ENCODE measurements around the gene ACTRT2. TPM values are rescaled to one million over a fixed set of nuclear protein-coding genes. Genes with fewer than 3 reads are reported as not detected.

Gene ACTRT2
- total and polyA plus RNA-seq, 8 donors, result not detected

GRCh38 chr1:2980073-2980791 is 41.0 kb upstream of the ACTRT2 start:
- Histone ChIP-seq H3K27me3 (peaks cover 0 to 38% (median 0%) of the 10 kb centered on the region in 3 donors), H3K9me3 (no peaks in the 10 kb centered on the region), H3K4me3 (no peak overlapping the region), H3K27ac (no peak overlapping the region), H3K36me3 (no peaks in the 10 kb centered on the region), H3K4me1 (peaks cover 0 to 5% (median 0%) of the 10 kb centered on the region in 4 donors)
- TF ChIP-seq POLR2AphosphoS5 (IDR thresholded peaks at IDR 0.05) (no peak), EP300 (IDR thresholded peaks at IDR 0.05) (no peak), POLR2A (IDR thresholded peaks at IDR 0.05) (no peak), CTCF (IDR thresholded peaks at IDR 0.05) (no peak)
- intact Hi-C loops (cut with DNase I; ENCODE audit: low total_unique reads), result no loop called here
- 60 to 70% (median 67%) methylated on average over 22 to 25 of the region's 25 CpGs for WGBS, 5 donors
- no peak for DNase-seq

- Histone ChIP-seq H3K4me1 (no peaks in the 10 kb centered on the region), H3K36me3 (no peaks in the 10 kb centered on the region), H3K27ac (no peak overlapping the region), H3K27me3 (peaks cover 0 to 33% (median 0%) of the 10 kb centered on the region in 3 donors), H3K9me3 (no peaks in the 10 kb centered on the region), H3K4me3 (no peak overlapping the region)
- intact Hi-C loops (cut with DNase I; ENCODE audit: low total_unique reads), result no loop called here
- no peak for DNase-seq
- TF ChIP-seq POLR2AphosphoS5 (IDR thresholded peaks at IDR 0.05), result no peak
- TF ChIP-seq POLR2A (IDR thresholded peaks at IDR 0.05), result no peak
- no peak for TF ChIP-seq CTCF (IDR thresholded peaks at IDR 0.05)
- no peak for TF ChIP-seq EP300 (IDR thresholded peaks at IDR 0.05)
- 37 to 76% (median 52%) methylated on average over 10 to 12 of the region's 12 CpGs for WGBS, 5 donors
Observed at GRCh38 chr1:2980849-2981248, 40.4 kb upstream of the ACTRT2 start.

GRCh38 chr1:2981388-2981787 is 39.9 kb upstream of the ACTRT2 start:
- H3K27ac ChIP-seq, result no peak overlapping the region
- WGBS, 5 donors, result 56 to 69% (median 61%) methylated on average over 7 of the region's 7 CpGs
- TF ChIP-seq EP300 (IDR thresholded peaks at IDR 0.05) (no peak), POLR2A (IDR thresholded peaks at IDR 0.05) (no peak), POLR2AphosphoS5 (IDR thresholded peaks at IDR 0.05) (no peak), CTCF (IDR thresholded peaks at IDR 0.05) (no peak)
- H3K36me3 ChIP-seq, result no peaks in the 10 kb centered on the region
- H3K27me3 ChIP-seq, result peaks cover 0 to 33% (median 0%) of the 10 kb centered on the region in 3 donors
- H3K4me1 ChIP-seq, result no peaks in the 10 kb centered on the region
- no peaks in the 10 kb centered on the region for H3K9me3 ChIP-seq
- peak in 1 of 2 donors; percentile 7 for DNase-seq
- intact Hi-C loops (cut with DNase I; ENCODE audit: low total_unique reads), result no loop called here
- no peak overlapping the region for H3K4me3 ChIP-seq

- DNase-seq, result peak in 1 of 2 donors; percentile 8
- no peak for TF ChIP-seq POLR2A (IDR thresholded peaks at IDR 0.05)
- no peak for TF ChIP-seq EP300 (IDR thresholded peaks at IDR 0.05)
- no peak for TF ChIP-seq CTCF (IDR thresholded peaks at IDR 0.05)
- TF ChIP-seq POLR2AphosphoS5 (IDR thresholded peaks at IDR 0.05), result no peak
- Histone ChIP-seq H3K36me3 (no peaks in the 10 kb centered on the region), H3K27me3 (peaks cover 0 to 37% (median 0%) of the 10 kb centered on the region in 3 donors), H3K9me3 (no peaks in the 10 kb centered on the region), H3K4me1 (no peaks in the 10 kb centered on the region), H3K4me3 (no peak overlapping the region), H3K27ac (no peak overlapping the region)
- intact Hi-C loops (cut with DNase I; ENCODE audit: low total_unique reads), result no loop called here
- 73 to 92% (median 83%) methylated on average over 14 to 19 of the region's 19 CpGs for WGBS, 5 donors
Observed at GRCh38 chr1:2981981-2982614, 39.2 kb upstream of the ACTRT2 start.
